GM10266 (cell line): ENCODE data around the gene FGFRL1.

ENCODE experiments used
- DNase-seq: peaks from one replicate; pipeline ENCODE4 v3.0.0; 2012; ENCODE audit errors: extremely low spot score
- CTCF ChIP-seq: IDR thresholded peaks from 2 replicates; pipeline ENCODE4 v1.5.1; 2012; ENCODE audit warnings: mild to moderate bottlenecking, low read depth; ENCODE audit not compliant: control insufficient read depth, insufficient read depth; ENCODE audit errors: missing control alignments

Gene FGFRL1

GRCh38 chr4:1014291-1015167 is 3.1 kb downstream of the FGFRL1 start:
- DNase-seq: no peak
- no peak for TF ChIP-seq CTCF

- peak; percentile 4 for TF ChIP-seq CTCF
- DNase-seq: no peak
These were observed 3.8 kb downstream of the FGFRL1 start for GRCh38 chr4:1015179-1015578.

GRCh38 chr4:1015746-1016145 is 4.3 kb downstream of the FGFRL1 start:
- TF ChIP-seq CTCF: no peak
- DNase-seq: no peak

- no peak for TF ChIP-seq CTCF
- no peak for DNase-seq
These were observed 5.8 kb downstream of the FGFRL1 start for GRCh38 chr4:1017211-1017610.

- TF ChIP-seq CTCF: no peak
- DNase-seq: no peak
These were observed 6.3 kb downstream of the FGFRL1 start for GRCh38 chr4:1017706-1018105.

- DNase-seq: no peak
- TF ChIP-seq CTCF: no peak
These were observed 7.0 kb downstream of the FGFRL1 start for GRCh38 chr4:1018147-1019020.

- no peak for TF ChIP-seq CTCF
- no peak for DNase-seq
These were observed 7.9 kb downstream of the FGFRL1 start for GRCh38 chr4:1019320-1019719.
